HG03135 (cell line): Measurements from ENCODE around the gene PRKAR2B.
"Not testable (repeated sequence)": the region's sequence is repeated elsewhere in the genome, so short reads cannot be mapped to it uniquely, and the experiment has no call there.

Experiments used
- ATAC-seq: cut with Tn5 transposase; IDR thresholded peaks from one replicate; pipeline ENCODE4 v1.9.1; 2021; ENCODE audit warnings: mild to moderate bottlenecking, moderate library complexity; ENCODE audit not compliant: unreplicated experiment

Gene PRKAR2B

GRCh38 chr7:107047902-107048782 lies 3.6 kb downstream of the PRKAR2B start:
- no peak for ATAC-seq

DNA sequence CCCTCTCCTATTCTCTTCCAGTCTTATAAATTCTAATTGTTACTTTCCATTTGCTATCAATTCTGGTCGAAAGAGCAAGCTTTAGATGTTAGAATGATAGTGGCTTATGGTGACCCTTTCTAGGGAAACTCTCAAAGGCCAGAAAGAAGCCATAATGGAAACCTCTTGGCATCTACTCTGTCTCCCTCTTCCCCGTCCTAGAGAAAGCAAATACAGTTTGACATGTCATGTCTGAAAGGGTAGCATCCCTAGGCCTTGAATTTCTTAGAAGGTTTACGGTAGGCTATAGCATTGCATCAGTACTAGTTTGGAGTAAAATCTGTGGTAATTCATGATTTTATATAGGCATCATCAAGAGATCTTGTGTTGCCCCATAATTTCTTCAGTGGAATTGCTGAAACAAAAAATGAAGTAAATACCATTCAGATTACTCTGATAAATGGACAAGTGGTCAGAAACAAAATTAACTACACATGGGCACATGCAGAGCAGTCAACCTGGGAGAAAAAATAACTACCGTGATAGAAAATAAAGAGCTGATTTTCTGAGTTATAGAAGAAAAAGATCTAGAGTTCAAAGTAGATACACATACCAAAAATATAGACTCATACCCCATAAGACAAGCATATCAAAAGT lies 4.4 kb downstream of the PRKAR2B start:
- no peak for ATAC-seq

DNA sequence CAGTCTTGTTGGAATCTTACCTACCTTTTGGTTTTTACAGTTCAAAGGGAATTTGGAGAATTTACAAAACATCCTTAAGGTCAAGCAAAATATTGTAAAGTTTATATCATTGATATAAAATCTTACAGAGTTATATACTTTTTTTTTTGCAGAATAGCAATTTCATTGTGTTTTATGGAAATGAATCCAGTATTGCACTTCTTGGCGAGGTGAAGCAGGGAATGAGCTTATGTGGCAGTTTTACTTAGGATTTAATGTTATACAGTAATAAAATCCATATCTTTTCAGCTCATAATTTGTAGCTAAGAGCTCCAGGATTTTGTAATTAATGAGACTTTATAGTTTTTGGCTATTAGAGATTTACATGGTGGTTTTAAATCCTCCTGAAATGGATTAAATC lies 5.0 kb downstream of the PRKAR2B start:
- no peak for ATAC-seq

- ATAC-seq: no peak
Measured at GRCh38 chr7:107049971-107050532, 5.5 kb downstream of the PRKAR2B start.

DNA sequence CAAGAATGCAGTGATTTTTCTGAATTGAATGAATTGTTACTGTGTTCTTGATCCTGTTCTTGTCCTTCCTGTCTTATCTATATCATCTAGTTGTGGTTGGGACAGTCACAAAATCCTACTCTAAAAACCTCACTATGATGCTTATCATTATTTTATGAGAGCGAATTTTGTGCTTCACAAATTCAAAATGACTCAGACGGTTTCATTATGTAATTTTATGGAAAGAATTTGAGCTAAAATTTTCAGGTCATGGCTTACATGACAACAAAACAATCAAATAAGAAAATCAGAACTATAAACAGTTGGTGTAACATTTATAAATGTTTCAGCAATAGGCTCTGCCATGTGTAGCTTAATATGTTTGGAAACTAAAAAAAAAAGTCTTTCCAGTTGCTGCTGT lies 6.9 kb downstream of the PRKAR2B start:
- ATAC-seq: no peak

DNA sequence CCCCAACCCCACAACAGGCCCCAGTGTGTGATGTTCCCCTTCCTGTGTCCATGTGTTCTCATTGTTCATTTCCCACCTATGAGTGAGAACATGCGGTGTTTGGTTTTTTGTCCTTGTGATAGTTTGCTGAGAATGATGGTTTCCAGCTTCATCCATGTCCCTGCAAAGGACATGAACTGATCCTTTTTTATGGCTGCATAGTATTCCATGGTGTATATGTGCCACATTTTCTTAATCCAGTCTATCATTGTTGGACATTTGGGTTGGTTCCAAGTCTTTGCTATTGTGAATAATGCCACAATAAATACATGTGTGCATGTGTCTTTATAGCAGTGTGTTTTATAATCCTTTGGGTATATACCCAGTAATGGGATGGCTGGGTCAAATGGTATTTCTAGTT lies 10.5 kb downstream of the PRKAR2B start:
- not testable (repeated sequence) for ATAC-seq

DNA sequence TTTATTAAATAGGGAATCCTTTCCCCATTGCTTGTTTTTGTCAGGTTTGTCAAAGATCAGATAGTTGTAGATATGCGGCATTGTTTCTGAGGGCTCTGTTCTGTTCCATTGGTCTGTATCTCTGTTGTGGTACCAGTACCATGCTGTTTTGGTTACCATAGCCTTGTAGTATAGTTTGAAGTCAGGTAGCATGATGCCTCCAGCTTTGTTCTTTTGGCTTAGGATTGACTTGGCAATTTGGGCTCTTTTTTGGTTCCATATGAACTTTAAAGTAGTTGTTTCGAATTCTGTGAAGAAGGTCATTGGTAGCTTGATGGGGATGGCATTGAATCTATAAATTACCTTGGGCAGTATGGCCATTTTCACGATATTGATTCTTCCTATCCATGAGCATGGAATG lies 11.6 kb downstream of the PRKAR2B start:
- not testable (repeated sequence) for ATAC-seq

- no peak for ATAC-seq
Measured at GRCh38 chr7:107056728-107057473, 12.4 kb downstream of the PRKAR2B start.

DNA sequence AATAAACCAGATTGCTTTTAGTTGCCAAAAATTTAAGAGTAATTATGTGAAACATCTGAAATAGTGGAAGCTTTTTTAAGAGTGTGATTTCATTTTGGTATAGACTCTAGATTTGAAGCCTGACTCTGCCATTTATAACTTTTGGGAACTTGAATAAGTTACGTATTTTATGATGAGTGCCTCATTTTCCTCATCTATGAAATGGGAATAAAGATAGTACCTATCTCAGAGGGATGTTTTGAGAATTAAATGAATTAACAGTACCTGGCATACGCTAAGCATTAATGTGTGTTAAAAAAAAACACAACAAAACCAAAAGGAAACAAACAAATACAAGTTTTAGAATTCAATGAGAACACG lies 12.9 kb downstream of the PRKAR2B start:
- no peak for ATAC-seq

GRCh38 chr7:107059468-107059867 lies 15.0 kb downstream of the PRKAR2B start:
- no peak for ATAC-seq

DNA sequence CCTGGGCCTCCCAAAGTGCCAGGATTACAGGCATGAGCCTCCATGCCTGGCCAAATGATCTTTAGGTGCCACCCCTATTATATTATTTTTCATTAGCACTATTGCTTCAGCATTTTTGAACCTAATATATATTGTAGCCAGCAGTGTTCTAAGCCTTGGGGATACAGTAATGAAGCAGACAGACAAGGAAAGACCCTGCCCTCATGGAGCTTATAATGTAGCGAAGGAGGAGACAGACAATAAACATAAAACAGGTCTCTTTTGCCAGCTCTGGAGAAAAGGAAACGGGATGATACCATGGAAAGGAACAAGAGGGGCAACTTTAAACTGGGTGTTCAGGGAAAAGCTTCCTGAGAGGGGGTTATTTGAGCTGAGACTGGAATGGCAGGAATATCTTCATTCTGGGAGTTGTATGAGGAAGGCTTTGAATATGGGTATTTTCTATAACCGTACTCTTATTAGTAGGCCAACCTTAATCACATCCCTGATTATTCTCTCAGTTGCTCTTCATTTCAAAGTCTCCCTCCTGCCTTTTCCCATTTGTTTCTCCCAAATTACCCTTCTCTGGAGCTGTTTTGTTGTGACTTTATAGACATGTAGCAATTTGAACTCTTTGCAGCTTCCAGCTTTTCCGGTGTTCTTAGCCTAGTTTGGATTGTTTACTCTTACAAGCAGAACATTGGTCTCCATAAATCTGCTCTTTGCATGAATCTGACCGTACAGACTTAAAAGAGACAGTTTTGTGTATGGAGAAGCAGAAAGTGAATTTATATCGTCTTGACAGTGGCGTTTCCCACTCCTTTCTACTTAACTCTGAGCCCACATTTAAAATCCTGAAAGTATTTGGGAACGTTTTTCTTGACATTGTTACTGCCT lies 19.0 kb downstream of the PRKAR2B start:
- no peak for ATAC-seq

DNA sequence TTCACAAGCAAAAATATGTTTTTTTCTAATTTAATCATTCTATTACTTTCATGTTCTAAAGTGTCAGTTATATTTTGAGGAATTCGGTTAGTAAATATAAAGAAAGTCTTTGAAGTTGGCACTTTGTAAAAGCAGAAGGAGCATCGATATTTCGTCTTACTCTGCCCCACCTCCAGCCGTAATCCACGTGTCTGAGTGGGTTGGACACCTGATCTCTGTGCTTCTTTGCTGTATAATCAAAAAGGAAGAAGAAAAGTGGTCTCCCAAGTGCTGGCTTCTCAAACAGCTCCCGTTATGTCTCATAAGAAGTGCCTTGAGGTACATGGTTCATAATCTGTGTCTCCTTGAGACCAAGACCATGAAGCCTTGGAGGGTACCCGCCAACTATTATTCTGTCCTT lies 19.8 kb downstream of the PRKAR2B start:
- ATAC-seq: no peak

DNA sequence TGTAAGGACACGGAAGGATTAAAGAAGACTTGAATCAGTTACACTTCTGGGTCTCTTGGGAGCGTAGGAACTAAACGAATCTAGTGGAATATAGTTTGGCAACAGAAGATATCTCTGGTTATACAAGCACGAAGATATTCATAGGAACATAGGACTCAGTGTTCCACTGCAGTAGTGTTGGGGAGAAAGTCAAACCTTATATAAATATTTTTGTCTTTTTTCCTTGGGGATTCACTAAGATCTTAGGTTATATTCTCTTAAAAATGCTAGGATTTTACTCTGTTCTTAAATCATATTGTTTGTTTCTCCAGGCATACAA lies 21.4 kb downstream of the PRKAR2B start:
- no peak for ATAC-seq

- ATAC-seq: no peak
Measured at GRCh38 chr7:107068156-107068555, 23.7 kb downstream of the PRKAR2B start.

DNA sequence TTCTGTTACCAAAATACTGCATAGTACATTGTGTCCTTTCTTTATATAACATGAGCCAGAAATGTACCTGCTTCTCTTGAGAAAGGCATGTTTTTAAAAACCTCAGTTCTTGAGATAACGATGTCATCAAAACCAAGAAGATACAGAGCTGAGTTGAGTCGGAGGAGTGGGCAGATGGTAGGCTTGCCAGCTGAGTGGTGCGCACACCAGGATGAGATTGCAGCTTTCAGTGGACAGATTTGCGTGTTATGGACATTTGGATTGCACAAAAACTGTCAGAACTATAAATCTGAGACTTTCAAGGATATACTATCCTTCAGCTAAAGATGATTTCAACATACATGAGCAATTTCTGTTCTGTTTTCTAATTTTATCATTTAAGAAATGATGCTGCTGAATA lies 25.0 kb downstream of the PRKAR2B start:
- no peak for ATAC-seq

GRCh38 chr7:107070710-107071109 lies 26.2 kb downstream of the PRKAR2B start:
- no peak for ATAC-seq

GRCh38 chr7:107071129-107071528 lies 26.6 kb downstream of the PRKAR2B start:
- ATAC-seq: no peak

GRCh38 chr7:107072133-107072532 lies 27.6 kb downstream of the PRKAR2B start:
- no peak for ATAC-seq

DNA sequence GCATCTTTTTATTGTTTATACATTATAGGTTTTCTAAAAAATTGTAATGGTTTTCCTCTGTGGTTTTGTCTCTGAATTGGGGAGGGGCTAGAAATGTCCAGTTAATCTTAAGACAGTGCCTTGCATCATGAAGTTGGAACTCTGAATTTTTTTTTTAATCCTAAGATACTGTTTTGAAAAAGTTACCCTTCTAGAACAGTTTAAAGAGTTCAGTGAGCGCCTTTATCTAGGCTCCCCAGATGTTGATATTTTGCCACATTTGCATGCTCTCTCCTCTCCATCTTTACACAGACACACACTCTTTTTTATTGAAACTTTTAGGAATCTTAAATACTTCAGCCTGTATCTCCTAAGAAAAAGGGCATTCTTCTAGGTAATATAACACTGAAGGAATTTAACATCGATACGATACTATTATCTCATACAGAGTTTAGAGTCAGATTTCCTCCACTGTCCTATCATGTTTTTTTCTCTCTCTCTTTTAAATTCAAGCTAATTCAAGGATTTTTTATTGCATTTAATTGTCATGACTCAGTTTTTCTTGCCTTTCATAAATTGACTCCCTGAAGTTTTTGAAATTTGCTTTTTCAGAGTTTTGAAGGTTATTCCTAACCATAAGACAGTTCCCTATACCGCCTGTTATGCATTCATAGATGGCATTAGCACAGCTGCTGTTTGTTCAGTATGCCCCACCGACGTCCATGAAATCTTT lies 31.5 kb downstream of the PRKAR2B start:
- no peak for ATAC-seq
